GM23338 (cell line): Measurements from ENCODE around the gene PCSK6. TPM values are rescaled to one million over a fixed set of nuclear protein-coding genes. Genes with fewer than 3 reads are reported as not detected.

Experiments used
- CREB1 ChIP-seq: fragments of 250-450 bp; sonication (Bioruptor Pico); IDR thresholded peaks from 2 replicates; pipeline ENCODE4 v1.5.0; 2020; ENCODE audit warnings: low read depth, mild to moderate bottlenecking, moderate library complexity
- CTCF ChIP-seq, 2 experiments: fragments of 200-600 bp in 1 of 2; sonication (generic) in 1 of 2; conservative IDR thresholded peaks; 2 replicates each; pipeline versions ENCODE4 v1.5.1 to v1.6.1; 2016 to 2017; ENCODE audit warnings: antibody characterized with exemption in 2 of 2, low read depth in 2 of 2, mild to moderate bottlenecking in 2 of 2, moderate library complexity in 1 of 2
- ETS1 ChIP-seq: IDR thresholded peaks from 2 replicates; pipeline ENCODE4 v1.6.1; 2016; ENCODE audit warnings: antibody characterized with exemption
- EZH2 ChIP-seq: fragments of 200-600 bp; sonication (generic); IDR thresholded peaks from one replicate; pipeline ENCODE4 v1.8.0; 2017; ENCODE audit warnings: antibody characterized with exemption, mild to moderate bottlenecking, low read depth; ENCODE audit not compliant: unreplicated experiment
- EZH2phosphoT487 ChIP-seq: fragments of 200-600 bp; sonication (generic); IDR thresholded peaks from one replicate; pipeline ENCODE4 v1.8.1; 2018; ENCODE audit warnings: antibody characterized with exemption; ENCODE audit not compliant: unreplicated experiment
- JUNB ChIP-seq: IDR thresholded peaks from one replicate; pipeline ENCODE4 v1.6.1; 2016; ENCODE audit warnings: antibody characterized with exemption; ENCODE audit not compliant: unreplicated experiment
- NANOG ChIP-seq: IDR thresholded peaks from 2 replicates; pipeline ENCODE4 v1.6.1; 2016; ENCODE audit warnings: antibody characterized with exemption, borderline replicate concordance
- POLR2AphosphoS5 ChIP-seq: IDR thresholded peaks from 2 replicates; pipeline ENCODE4 v1.6.1; 2016; ENCODE audit warnings: antibody characterized with exemption, low read depth
- REST ChIP-seq: IDR thresholded peaks from one replicate; pipeline ENCODE4 v1.6.1; 2018; ENCODE audit warnings: antibody characterized with exemption; ENCODE audit not compliant: unreplicated experiment
- STAT1 ChIP-seq: IDR thresholded peaks from one replicate; pipeline ENCODE4 v1.6.1; 2016; ENCODE audit warnings: antibody characterized with exemption; ENCODE audit not compliant: unreplicated experiment
- ZNF114 ChIP-seq: fragments of 250-450 bp; sonication (Bioruptor Pico); IDR thresholded peaks from 2 replicates; pipeline ENCODE4 v1.5.0; 2020; ENCODE audit warnings: mild to moderate bottlenecking, moderate library complexity
- polyA plus RNA-seq: library from polyadenylated mRNA; unstranded; fragments of >200 nt; fragmentation: Nextera tagmentation; extraction: Ambion mirVana; gene quantifications from 2 replicates; pipeline ENCODE4 v1.2.1, GENCODE V29; 2016
- total RNA-seq: library from RNA; depleted of rRNA; stranded (reverse); fragments of >200 nt; shearing (Covaris generic); gene quantifications from 2 replicates; pipeline ENCODE4 v1.2.3, GENCODE V29; 2014
- TF ChIP-seq, protein P1 (sequence below): fragments of 250-450 bp; sonication (Bioruptor Pico); IDR thresholded peaks from 2 replicates; pipeline ENCODE4 v1.5.0; 2020; ENCODE audit warnings: mild to moderate bottlenecking, moderate library complexity

Gene PCSK6
- total and polyA plus RNA-seq, 2 experiments from 2014 or later = 1.7 to 6.7 TPM

DNA sequence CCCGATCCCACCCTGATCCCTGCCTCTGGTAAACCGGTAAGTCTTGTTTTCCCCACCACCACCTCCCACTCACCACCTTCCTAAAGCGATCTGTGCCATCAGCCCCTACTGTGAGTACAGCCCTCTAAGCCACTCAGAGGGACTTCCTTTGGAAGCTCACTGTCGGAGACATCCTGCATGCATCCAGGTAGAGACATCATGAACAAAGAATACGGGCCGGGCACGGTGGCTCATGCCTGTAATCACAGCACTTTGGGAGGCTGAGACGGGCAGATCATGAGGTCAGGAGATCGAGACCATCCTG is 13.7 kb upstream of the PCSK6 start (continued):
- TF ChIP-seq, protein P1, sequence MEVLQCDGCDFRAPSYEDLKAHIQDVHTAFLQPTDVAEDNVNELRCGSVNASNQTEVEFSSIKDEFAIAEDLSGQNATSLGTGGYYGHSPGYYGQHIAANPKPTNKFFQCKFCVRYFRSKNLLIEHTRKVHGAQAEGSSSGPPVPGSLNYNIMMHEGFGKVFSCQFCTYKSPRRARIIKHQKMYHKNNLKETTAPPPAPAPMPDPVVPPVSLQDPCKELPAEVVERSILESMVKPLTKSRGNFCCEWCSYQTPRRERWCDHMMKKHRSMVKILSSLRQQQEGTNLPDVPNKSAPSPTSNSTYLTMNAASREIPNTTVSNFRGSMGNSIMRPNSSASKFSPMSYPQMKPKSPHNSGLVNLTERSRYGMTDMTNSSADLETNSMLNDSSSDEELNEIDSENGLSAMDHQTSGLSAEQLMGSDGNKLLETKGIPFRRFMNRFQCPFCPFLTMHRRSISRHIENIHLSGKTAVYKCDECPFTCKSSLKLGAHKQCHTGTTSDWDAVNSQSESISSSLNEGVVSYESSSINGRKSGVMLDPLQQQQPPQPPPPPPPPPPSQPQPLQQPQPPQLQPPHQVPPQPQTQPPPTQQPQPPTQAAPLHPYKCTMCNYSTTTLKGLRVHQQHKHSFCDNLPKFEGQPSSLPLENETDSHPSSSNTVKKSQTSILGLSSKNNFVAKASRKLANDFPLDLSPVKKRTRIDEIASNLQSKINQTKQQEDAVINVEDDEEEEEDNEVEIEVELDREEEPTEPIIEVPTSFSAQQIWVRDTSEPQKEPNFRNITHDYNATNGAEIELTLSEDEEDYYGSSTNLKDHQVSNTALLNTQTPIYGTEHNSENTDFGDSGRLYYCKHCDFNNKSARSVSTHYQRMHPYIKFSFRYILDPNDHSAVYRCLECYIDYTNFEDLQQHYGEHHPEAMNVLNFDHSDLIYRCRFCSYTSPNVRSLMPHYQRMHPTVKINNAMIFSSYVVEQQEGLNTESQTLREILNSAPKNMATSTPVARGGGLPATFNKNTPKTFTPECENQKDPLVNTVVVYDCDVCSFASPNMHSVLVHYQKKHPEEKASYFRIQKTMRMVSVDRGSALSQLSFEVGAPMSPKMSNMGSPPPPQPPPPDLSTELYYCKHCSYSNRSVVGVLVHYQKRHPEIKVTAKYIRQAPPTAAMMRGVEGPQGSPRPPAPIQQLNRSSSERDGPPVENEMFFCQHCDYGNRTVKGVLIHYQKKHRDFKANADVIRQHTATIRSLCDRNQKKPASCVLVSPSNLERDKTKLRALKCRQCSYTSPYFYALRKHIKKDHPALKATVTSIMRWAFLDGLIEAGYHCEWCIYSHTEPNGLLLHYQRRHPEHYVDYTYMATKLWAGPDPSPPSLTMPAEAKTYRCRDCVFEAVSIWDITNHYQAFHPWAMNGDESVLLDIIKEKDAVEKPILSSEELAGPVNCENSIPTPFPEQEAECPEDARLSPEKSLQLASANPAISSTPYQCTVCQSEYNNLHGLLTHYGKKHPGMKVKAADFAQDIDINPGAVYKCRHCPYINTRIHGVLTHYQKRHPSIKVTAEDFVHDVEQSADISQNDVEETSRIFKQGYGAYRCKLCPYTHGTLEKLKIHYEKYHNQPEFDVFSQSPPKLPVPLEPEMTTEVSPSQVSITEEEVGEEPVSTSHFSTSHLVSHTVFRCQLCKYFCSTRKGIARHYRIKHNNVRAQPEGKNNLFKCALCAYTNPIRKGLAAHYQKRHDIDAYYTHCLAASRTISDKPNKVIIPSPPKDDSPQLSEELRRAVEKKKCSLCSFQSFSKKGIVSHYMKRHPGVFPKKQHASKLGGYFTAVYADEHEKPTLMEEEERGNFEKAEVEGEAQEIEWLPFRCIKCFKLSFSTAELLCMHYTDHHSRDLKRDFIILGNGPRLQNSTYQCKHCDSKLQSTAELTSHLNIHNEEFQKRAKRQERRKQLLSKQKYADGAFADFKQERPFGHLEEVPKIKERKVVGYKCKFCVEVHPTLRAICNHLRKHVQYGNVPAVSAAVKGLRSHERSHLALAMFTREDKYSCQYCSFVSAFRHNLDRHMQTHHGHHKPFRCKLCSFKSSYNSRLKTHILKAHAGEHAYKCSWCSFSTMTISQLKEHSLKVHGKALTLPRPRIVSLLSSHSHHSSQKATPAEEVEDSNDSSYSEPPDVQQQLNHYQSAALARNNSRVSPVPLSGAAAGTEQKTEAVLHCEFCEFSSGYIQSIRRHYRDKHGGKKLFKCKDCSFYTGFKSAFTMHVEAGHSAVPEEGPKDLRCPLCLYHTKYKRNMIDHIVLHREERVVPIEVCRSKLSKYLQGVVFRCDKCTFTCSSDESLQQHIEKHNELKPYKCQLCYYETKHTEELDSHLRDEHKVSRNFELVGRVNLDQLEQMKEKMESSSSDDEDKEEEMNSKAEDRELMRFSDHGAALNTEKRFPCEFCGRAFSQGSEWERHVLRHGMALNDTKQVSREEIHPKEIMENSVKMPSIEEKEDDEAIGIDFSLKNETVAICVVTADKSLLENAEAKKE (CRISPR knock-in tag) = no peak
- TF ChIP-seq EZH2 = no peak
- TF ChIP-seq JUNB = no peak
- TF ChIP-seq REST = no peak
- TF ChIP-seq CREB1 (CRISPR knock-in tag) = no peak
- TF ChIP-seq STAT1 = no peak
- TF ChIP-seq POLR2AphosphoS5 = no peak
- TF ChIP-seq ETS1 = no peak
- TF ChIP-seq EZH2phosphoT487 = no peak
- no peak for TF ChIP-seq ZNF114 (CRISPR knock-in tag)
- TF ChIP-seq NANOG = no peak
- TF ChIP-seq CTCF (conservative IDR thresholded peaks at IDR 0.05; ENCODE audit: low read depth in 2 of 2) = no peak
